NAMALWA (cell line): ENCODE data around the gene KATNB1.
"Not testable (repeated sequence)": the region's sequence is repeated elsewhere in the genome, so short reads cannot be mapped to it uniquely, and the experiment has no call there.

Experiments used
- DNase-seq: peaks from one replicate; pipeline ENCODE4 v3.0.0-alpha.2; 2015; ENCODE audit warnings: low spot score

KATNB1 gene

DNA sequence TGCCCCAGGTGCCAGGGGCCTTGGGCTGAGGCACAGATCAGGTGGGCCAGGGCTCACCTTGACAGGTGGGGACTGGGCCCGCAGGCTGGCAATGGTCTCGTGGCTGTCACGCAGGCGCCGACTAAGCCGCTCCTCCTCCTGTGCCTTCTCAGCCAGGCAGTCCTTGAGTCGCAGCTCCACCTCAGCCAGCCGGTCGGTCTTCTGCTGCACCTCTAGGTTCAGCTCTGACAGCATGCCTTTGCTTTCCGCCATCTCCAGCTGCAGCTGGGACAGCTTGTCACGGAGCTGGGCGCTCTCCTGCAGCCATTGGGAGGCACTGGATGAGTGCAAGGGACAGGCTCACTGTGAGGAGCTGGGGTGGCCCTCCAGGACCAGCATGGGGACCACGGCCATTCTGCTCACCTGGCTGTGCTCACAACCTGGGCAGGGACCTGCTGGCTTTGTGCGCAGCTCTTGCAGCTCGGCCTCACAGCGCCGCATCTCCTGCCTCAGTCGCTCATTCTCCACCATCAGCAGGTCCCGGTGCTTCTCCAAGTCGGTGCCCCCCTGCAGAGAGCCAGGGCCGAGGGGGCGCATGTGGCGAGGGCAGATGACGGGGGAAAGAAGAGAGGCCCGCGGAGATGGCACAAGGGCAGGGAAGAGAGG lies 35.7 kb downstream of the KATNB1 start:
- DNase-seq: no peak

DNA sequence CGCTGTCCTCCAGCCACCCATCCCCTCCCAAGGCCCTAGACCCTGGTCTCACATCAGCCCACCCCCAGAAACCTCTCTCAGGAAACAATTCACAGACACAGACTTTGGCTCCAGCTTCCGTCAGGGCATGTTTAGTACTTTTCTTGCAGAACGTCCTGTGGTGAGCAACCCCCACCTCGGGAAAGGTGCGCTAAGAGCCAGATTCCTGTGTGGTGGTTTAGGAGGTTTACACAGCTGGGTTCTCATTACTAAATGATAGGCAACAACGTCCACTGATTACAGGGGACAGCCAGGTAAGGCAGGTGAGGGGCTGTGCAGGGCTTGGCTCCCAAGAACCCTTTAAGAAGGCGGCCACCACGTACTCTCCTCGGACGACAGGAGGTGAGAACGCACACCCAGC lies 37.4 kb downstream of the KATNB1 start:
- no peak for DNase-seq

DNA sequence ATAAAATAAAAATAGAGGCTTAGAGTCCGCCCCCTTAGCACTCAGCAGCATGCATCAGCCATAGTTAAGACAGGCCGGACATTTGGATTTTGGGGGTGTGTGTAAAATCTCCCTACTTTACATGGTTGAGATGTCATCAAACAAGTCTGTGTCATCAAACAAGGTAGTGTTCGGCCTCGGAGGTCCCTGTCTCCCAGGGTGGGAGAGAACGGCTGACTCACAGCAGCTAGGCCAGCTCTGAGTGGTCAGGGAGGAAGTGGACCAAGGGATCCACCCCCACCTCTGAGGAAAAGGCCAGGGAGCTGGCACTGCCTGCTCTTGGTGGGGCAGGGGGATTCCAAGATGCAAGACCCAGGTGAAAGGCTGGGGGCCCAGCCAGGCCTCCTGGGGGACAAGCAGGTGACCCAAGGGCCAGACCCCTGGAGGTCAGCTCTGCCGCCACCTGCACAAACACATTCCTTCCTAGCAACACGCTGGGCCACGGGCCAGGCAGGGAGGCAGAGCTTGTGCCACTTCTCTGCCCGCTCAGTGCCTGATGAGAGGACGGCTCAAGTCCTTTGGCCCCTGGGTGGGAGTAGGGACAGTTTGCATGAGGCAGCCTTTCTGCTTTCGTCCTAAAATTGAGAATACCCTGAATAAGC lies 38.2 kb downstream of the KATNB1 start:
- no peak for DNase-seq

DNA sequence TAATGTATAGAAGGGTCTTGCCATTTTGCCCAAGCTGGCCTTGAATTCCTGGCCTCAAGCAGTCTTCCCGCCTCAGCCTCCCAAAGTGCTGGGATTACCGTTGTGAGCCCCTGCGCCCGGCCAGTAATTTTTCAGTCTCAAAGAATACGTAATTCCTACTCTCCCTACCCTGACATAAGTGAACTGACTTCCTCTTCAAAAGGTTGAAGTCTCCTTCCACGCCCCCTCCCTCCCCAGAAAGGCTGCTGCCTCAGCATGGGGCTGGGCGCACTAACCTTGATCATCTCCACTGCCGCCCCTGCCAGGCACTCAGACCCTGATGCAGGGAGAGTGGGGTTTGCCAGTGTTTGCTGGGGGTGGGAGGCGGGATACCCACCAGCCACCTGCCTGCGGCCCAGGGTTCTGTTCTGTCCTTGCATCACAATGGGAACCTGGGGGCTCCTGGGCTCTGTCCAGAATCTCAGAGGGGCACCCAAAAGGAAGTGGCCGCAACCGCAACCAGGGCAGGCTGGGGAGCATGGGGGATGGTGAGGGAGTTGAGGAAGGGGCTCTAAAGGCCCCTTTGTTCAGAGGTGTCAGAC lies 39.2 kb downstream of the KATNB1 start:
- DNase-seq: no peak

DNA sequence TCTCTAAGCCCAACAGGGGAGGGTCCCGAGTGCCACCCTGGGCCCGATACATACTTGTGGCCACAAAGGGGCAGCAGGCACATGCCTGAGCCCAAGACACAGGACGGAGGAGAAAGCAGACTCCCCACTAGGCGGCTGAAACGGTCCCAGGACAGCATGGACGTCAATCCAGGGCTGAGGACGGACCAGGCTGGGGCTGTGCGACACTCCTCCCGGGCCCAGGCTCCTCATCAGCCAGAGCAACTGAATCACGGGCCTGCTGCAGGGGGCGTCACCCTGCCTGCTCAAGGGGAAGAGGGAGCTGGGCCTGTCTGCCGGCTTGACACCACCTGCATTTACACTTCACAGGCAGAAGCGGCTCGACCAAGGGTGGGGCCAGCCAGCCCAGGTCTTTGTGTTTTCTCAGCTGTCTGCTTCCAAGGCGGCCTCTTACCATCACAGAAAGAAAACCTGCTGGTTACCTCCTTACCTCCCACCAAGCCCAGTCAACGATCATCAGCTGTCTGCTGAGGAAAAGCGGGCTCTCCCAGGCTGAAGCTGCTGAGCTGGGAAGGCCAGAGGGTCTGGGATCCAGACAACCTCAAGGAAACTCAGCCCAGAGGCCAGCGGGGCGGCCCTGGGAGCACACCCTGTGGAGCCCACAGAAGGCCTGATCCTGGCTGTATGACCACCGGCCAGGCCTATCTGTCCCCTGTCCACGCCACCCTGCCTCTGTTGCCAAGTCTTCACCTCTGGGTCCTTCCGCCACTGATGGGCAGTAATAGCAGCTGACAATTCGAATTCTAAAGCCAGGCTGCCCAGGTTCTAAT lies 40.3 kb downstream of the KATNB1 start:
- peak; percentile 26 for DNase-seq

DNA sequence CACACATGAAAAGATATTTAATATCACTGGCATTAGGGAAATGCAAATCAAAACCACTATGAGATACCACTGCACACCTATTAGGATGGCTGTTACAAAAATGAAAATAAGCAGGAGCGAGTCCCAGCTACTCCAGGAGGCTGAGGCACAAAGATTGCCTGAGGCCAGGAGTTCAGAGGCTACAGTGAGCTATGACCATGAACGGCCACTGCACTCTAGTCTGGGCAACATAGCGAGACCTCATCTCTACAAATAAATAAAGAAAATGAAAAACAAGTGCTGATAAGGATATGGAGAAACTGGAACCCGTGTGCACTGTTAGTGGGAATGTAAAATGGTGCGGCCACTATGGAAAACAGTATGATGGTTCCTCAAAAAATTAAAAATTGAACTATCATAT lies 43.1 kb downstream of the KATNB1 start:
- no peak for DNase-seq

DNA sequence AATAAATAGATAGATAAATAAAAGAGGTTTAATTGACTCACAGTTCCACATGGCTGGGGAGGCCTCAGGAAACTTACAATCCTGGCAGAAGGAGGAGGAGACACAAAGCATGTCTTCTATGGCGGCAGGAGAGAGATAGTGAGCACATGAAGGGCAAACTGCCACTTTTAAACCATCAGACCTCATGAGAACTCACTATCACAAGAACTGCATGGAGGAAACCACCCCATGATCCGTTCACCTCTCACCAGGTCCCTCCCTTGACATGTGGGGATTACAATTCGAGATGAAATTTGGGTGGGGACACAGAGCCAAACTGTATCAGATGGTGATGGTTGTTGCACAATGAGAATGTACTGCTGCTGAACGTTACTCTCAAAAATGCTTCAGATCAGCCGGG lies 44.3 kb downstream of the KATNB1 start:
- DNase-seq: not testable (repeated sequence)

DNA sequence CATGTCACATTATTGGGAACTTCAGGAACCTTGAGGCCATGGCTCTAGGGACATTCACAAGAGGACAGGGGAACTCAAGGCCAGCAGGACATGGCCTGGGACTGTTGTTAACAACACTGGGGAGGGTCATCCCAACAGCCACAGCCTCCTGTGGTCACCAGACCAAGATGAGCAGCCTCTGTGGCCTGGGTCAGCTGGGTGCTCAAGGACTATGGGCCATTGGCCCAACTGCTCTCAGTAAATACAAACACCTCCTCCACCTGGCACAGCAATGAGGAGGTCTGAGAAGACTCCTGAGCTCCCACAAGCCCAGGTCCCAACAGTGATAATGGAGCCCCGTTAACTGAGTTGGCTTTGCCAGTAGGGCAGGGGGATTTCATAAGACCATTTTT lies 45.8 kb downstream of the KATNB1 start:
- no peak for DNase-seq

DNA sequence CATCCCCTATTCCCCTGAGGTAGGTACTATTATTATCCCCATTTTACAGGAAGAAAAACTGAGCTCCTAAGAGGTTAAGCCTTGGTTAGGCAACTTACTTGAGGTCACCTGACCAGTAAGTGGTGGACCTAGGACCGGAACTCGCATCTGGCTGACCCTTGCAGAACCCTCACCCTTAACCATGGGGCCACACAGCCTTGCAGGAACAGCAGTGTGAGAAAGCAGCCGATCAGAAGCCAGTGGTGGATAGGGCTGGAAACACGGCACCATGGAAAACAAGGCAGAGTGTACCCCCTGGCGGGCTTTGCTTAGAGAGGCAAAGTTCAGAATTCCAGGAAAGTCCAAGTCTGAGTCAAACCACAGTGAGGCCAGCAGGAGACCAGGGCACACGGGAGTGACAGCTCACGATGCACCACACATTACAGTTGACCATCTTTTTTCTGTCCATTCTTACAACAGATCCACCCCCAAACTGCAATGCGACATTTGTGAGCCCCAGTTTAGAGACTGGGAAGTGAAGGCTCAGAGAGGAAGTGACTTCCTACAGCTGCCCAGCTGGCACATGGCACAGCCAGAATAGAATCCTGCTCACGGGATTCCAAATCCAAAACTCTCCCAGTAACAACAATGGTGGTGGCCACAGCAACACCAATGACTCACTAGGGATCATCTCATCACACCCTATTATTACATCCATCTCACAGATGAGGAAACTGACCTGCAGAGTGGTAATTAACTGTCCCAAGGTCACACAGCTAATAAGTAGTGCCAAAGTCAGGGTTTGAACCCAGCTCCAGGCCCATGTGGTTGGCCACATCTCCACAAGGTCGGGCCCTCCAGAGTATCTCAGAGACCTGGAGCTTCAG lies 46.4 kb downstream of the KATNB1 start:
- DNase-seq: no peak

DNA sequence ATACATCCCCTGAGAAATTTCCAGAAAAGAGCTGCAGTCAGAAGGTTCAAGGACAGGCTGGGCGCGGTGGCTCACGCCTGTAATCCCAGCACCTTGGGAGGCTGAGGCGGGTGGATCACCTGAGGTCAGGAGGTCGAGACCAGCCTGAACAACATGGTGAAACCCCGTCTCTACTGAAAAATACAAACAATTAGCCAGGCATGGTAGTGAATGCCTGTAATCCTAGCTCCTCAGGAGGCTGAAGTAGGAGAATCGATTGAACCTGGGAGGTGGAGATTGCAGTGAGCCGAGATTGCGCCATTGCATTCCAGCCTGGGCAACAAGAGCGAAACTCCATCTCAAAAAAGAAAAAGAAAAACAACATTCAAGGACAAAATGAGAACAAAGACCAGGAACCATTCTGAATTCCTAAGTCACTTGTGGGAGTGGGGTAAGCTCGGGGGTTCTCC lies 47.1 kb downstream of the KATNB1 start:
- not testable (repeated sequence) for DNase-seq

DNA sequence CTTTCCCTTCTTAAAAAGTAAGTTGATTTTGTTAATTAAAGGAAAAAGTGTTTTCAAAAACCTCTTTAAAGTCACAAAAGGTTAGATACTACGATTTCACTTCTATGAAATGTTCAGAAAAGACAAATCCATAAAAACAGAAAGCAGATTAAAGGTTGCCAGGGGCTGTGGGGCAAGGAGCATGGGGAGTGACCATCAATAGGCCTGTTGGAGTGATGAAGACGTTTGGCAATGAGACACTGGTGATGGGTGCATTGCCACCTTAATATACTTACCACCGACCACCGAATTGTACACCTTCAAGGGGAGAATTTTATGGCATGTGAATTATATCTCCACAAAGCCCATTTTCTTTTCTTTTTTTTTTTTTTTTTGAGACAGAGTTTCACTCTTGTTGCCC lies 47.5 kb downstream of the KATNB1 start:
- no peak for DNase-seq

DNA sequence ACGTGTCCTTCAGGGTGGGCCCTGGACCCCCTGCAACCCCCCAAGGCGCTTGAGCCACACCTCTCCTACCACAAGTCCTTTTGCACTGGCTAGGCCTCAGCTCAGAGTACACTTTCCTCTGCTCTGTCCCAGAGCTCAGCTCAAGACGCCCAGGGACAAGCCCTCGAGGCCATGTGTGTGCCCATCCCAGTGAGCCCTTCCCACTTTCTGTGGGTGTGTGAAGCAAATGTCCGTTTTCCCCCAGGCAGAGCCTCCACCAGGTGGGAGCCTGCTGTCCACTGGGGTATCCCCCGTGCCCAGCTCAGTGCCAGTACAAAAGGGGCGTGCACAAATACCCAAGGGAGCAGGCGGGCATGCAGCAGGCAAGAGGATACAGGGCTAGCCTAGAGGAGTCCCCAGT lies 48.3 kb downstream of the KATNB1 start:
- DNase-seq: no peak

DNA sequence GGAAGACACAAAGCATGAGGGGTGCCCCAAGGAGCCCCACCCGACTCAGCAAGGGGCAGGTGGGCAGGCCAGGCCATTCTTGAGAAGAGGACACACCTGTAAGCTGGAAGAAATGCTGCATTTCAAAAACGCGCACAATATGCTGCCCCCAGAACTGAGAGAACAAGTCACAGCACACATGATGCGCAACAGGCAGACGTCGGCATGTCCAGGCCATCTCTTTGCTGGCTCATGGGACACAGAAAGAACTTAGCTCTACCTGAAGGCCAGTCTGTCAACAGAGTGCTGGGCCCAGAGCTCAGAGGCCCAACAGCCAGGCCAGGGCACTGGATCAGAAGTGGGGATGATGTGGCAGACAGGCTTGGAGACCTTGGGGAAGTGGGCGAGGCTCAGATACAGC lies 48.8 kb downstream of the KATNB1 start:
- no peak for DNase-seq

DNA sequence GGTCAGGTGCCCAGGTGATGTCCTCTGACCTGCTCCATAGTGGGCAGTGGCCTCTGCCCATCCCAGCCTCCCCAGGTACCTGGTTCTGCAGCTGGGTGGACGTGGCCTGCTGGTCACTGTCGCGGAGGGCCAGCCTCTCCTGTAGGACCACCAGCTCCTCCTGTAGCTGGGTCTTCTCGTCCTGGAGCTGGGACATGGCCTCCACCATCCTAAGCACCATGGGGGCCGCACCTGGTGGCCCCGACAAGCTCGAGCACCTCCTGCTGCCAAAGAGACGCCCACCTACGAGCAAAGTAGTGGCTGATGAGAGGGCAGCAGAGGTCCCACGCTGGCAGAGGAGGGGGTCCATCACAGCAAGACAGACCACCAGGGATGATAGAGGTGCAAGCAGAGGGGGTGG lies 49.8 kb downstream of the KATNB1 start:
- no peak for DNase-seq

DNA sequence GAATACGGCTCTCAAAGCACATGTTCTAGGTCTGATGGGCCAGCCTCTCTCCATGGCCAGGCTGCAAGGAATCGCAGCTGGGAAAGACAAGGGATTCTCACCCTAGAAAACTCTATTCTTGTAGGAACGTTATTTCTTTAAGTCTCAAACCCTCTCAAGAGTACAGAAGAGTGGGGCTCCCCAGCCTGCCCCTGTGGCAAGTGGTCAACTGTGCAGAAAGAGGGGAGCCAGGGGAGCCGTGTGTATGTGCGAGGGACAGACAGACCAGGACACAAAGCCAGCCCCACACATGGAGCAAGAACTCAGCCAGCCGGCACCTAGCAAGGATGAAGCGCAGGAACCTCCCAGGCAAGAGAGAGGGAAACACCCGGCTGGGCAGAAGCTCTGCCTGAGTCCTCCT lies 50.4 kb downstream of the KATNB1 start:
- no peak for DNase-seq

DNA sequence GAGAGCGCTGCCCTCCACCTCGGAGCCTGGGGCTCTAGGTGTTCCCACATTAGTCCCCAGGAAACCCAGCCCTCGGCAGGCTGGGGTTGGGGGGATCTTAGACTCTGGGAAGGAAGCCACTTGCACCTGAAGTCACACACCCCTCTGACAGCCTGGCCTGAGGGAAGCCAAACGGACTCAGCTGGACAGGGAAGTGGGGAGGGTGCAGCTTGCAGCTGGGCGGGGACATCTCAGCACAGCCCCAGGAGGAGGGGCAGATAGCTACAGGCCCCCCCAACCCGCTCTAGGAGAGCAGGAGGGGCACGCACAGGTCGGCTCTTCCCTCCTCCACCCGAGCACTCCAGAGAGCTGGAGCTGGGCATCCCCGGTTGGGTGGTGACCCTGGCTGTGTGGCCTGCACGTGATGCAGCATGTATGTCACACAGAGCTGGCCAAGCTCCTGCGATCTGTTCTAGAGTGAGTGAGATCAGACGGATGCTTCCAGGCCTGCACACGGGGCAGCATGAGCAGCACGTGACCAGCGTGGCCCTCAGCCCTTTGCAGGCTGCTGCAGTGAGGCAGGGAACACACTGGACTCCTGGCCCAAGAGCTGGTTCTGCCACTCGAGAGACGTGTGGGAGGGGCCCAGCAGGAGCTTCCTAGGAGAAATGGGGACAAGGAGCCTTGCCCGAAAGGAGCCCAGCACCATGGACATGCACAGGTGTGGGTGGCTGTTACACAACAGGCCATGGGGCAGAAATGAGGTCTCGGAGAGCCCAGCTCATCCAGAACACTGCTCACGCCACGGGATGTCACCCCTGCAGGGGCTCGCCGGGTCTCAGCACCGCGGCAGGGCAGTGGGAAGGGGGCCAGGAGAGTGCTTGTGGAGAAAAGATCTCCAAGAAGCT lies 51.3 kb downstream of the KATNB1 start:
- no peak for DNase-seq

DNA sequence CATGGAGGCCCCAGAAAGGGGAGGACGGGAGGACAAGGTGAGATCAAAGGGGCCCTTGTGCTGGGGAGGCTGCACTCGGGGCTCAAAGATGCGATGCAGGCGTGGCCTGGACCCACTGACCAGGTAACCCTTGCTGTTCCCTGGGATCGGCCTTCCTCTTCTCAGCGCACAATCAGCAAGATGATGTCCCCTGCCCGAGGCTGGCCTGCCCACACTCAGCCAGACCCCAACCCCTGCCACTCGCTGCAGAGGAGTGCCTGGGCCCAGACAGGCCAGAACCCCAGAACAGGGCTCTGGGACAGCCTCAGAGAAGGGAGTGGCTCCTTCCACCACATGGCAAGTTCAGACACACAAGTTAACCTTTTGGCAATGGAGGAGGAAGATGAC lies 51.9 kb downstream of the KATNB1 start:
- no peak for DNase-seq

DNA sequence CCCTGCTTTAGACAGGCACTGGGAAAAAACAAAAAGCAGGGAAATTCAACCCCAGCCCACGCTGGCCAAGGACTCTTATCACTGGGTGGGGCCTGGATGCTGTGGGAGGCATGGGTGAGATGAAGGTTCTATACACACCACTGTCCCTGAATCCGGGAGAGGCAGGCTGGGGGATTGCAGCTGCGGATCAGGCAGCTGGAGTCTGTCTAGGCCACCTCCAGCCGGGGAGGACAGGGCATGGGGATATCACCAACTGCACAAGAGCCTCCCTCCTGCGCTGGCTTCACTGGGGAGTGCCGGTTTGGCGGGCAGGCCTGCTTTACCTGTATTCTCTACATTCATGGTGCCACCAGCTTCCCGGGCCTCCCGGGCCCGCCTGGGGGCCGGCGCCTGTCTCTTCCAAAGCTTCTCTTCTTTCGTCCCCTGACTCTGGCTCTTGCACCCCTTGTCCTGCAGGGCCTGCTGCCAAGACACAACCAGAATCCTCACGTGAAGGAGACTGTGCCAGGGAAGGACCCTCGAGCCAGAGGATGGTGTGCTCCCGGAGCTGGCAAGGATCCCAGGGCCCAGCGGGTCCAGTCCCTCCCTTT lies 52.8 kb downstream of the KATNB1 start:
- DNase-seq: no peak

DNA sequence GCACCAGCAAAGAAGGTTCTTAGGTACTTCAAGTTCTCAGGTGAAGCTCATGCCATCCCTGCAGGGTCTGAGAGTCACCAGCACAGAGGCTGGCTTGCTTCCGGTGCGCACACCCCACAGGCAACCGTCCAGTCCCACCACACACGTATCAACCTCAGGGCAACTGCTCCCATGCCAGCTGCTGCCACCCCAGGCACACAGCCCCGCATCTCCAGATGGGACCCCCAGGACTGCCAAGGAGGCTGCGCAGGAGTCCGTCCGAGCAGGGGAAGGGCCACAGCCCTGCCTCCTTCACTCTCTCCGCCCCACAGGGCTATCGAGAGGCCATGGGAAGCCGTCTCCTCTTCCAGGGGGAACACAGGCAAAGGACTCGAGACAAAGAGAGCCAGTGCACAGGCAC lies 53.4 kb downstream of the KATNB1 start:
- DNase-seq: no peak

DNA sequence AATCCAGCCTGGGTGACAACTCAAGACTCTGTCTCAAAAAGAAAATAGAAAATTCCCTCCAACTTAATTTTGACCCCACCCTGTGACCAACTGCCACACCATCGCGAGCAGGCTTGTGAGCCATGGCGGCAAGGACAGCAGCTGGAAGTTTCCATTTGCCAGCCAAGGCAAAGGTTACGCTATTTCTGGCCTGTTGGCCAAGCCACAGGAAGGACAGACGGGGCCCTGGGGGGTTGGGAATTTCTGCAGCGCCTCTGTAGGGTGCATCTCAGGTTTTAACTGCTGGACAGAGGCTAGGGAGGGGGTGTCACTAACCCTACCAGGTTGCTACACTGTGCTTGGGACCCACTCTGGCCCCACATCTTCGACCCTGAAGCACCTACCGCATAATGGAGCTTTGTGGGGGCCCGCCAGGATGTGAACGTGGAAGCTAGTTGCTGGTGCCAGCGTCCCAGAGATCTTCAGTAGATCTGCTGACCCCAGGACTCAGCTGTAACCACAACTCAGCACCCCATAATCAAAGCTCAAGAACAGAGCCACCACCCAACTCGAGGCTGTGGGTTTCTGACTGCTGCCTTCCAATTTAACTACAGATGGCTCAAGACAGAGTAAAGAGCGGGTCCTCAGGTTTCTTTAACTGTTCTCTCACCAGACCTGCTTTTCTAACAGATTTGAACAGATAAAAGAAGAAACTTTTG lies 55.8 kb downstream of the KATNB1 start:
- no peak for DNase-seq
